NCI-H2196 treated with DMSO at 0.1 percent for 48 hours (cell line): ENCODE measurements around the gene EREG.
"Not testable (repeated sequence)": the region's sequence is repeated elsewhere in the genome, so short reads cannot be mapped to it uniquely, and the experiment has no call there.

Experiments used
- DNase-seq: peaks from one replicate; lab custom pipeline; 2025; ENCODE audit not compliant: unreplicated experiment; lab: John Stamatoyannopoulos, UW

The EREG gene

GRCh38 chr4:74387790-74388189 lies 22.8 kb downstream of the EREG start:
- DNase-seq: no peak

DNA sequence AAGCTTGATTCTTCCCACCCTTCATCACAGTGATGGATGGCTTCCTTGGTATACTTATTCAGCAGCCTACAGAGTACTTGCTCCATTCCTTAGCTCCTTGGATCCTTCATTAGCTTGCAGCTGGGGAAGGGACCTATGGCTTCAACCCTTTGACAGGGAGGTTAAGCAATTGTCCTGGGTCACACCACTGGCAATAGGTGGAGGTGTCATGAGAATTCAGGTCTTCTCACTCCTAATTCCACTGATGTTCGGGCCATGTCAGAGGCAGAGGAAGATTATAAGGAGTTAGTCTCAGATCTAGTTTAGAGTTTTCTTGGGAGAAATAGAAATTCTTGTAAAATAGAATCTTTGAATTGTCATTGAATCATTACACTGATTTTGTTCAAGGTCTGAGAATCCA lies 24.5 kb downstream of the EREG start:
- no peak for DNase-seq

DNA sequence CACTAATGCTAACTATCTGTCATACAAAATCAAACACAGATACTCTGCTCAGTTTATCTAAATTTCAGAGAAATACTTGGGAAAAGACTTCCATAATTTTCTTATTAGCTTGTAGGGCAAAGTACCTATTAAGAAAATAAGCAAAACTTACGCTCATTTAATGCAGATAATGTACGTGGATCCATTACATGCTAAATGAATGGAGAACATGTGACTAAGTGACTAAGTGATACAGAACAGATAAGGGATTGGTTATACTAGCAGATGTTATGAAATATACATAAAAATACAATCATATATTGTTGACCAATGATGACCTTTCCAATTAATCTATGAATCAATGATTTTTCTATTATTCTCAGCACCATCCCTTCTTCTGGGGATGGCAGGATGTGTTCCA lies 25.7 kb downstream of the EREG start:
- no peak for DNase-seq

DNA sequence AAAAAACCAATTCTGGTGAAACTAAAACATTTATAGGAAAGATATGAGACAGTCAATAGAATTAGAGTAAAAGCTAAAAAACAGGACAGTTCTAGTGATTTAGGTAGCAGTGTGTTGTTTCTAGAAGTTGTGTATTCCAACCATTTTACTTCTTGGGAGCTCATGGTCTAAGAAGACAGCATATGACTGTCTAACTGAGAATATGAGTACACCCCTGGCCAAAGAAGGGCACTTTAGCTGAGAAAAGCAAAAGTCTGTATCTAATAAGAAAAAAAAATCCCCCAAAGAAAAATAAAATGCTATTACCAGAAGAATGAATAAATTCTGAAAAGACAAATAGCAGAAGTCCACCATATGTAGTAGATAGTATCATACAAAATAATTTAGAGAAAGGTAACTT lies 26.4 kb downstream of the EREG start:
- DNase-seq: no peak

DNA sequence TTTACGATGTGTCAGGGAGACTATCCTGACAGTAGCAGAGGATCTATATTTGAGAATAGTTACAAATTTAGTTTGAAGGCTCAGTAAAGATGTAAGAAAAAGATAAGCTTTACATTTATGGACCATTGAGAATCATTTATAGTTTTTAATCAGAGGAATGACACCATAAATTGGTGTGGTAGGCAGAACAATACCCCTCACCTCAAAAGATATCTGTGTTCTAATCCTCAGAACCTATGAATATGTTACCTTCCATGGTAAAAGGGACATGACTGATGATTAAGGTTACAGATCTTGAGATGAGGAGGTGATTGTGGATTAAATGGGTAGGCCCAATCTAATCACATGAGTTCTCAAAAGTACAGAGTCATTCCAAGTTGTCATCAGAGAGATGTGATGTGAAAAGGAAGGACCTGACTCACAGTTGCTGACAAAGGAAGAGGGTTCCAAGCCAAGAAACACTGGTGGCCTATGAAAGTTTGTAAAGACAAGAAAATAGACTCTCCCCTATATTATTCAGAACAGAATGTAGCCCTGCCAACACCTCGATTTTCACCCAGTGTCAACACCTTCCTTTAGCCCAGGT lies 27.0 kb downstream of the EREG start:
- DNase-seq: no peak

- DNase-seq: no peak
These were observed 29.7 kb downstream of the EREG start for GRCh38 chr4:74394476-74395136.

DNA sequence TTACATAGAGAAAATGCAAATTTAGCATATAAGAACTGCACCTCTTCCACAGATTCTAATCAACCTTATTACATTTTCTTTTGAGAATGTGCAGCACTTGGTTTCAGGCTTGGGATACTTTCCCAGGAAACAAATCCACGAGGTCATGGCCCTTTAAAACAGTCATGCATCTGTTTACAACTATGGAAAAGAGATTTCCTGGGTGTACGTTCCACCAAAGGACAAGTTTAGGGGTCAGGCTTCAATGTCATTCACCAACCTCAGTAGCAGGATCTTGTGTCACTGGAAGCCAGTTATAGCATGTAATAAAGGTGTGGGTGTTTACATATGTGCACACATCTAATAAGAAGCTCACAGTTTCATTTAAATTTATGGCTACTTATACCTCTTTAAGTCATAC lies 30.7 kb downstream of the EREG start:
- DNase-seq: no peak

- DNase-seq: no peak
These were observed 32.9 kb downstream of the EREG start for GRCh38 chr4:74397748-74398426.

- not testable (repeated sequence) for DNase-seq
These were observed 34.1 kb downstream of the EREG start for GRCh38 chr4:74398894-74399589.

DNA sequence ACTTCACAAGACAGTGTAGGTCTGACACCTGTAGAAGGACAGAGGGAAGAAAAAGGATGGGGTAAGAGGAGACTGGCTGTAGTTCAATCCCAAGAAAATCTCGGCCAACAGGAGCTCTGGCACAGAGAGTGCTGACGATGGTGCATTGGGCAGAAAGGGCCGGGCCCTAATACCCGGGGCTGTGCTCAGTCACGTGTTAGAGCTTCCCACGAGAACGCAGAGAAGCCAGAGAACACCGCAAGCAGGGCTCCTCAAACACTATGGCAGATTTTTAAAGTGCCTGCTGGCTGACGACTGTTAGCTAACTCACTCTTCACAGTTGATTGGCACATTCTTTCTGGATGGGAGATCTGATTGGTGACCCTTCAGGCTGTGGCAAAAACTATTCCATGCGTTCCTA lies 35.5 kb downstream of the EREG start:
- DNase-seq: no peak

DNA sequence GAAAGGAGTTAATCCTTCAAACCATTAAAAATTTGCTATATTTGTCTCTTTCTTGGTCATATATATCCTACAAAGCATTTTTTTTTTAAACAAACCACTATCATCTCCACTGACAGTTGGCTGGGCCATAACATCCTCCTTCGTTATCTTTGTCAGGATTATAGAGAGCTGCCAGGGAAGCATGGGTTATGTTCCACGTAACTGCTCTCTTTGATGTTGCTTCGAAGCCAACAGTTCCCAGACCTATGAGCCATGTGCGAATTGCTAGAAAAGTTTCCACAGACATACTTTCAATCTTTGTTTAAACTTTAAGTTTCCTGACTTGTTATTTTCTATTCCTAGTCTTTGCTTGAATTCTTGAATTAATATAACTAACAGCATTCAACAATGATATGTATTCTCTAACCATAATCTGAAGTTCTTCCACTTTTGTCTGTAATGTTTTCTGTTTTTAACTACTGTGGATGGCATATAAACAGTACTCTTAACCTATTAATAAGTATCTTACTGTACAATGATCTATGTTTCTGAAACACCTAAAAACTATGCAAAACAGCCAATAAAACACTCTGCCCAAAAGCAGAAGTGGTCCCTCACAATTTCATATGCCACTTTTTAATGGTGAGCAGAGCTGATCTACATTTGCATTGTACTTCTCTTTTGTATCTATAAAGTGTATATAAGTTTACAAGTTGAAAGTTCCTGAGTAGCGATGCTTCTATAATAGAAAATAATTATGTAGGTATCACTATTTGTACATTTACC lies 37.9 kb downstream of the EREG start:
- DNase-seq: no peak

DNA sequence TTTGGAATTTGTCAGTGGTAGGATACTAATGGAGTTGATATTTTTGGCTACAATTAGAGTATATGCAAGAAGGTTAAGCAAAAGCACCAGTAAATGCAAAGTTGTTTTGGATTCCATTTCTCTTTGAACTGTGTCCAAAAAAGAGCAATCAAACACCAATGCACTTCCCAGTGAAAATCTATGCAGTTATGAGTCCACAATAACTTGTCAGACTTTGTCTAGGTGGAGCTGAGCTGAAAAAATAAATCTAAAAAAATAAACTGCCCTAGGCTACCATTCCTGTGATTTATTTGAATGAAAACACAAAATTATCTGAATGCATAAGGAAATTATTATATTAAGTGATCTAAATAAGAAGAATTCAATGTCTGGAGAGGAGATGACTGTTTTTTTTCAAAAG lies 42.9 kb downstream of the EREG start:
- DNase-seq: no peak

GRCh38 chr4:74408639-74409038 lies 43.7 kb downstream of the EREG start:
- no peak for DNase-seq

GRCh38 chr4:74410272-74410671 lies 45.3 kb downstream of the EREG start:
- no peak for DNase-seq

GRCh38 chr4:74412225-74412624 lies 47.3 kb downstream of the EREG start:
- no peak for DNase-seq

DNA sequence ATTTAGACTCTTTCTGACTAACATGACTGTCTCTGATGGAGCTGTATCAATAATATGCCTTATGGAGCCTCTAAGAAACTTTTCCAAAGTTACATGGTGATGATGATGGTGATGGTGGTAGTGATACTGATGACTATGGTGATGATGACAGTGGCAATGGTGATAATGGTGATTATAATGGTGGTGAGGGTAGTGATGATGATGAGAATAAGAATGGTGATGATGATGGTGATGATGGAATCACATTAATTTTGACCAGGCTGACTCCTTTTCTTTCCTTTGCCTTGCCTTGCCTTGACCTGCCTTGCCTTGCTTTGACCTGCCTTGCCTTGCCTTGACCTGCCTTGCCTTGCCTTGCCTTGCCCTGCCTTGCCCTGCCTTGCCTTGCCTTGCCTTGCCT lies 48.3 kb downstream of the EREG start:
- DNase-seq: no peak

DNA sequence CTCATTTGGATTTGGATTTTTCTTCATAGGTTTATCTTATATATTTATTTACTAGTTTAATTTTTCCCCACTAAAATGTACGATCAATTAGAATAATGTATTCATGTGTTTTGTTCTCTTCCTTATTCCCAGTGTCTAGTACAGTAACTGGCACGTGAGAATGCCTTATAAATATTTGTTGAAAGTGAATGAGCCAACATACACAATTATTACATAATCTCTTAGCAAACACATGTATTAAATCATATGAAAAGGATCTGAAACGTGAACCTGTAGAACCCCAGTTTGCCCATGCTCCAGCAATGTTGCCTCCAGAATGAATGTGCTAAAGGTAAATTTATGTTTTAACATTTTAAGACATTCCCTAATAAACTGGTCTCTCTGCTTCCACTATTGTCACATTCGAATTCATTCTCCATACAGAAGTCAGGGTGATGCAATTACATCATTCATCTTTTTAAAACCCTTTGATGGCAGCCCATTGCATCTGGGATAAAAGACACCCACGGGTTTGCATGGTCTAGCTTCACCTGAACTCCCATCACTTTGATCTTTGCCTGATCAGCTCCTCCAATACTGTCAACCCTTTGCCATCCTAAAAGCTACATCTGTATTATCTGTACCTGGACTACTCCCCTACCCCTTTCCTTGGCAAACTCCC lies 49.3 kb downstream of the EREG start:
- no peak for DNase-seq

GRCh38 chr4:74415602-74416300 lies 50.8 kb downstream of the EREG start:
- DNase-seq: no peak

DNA sequence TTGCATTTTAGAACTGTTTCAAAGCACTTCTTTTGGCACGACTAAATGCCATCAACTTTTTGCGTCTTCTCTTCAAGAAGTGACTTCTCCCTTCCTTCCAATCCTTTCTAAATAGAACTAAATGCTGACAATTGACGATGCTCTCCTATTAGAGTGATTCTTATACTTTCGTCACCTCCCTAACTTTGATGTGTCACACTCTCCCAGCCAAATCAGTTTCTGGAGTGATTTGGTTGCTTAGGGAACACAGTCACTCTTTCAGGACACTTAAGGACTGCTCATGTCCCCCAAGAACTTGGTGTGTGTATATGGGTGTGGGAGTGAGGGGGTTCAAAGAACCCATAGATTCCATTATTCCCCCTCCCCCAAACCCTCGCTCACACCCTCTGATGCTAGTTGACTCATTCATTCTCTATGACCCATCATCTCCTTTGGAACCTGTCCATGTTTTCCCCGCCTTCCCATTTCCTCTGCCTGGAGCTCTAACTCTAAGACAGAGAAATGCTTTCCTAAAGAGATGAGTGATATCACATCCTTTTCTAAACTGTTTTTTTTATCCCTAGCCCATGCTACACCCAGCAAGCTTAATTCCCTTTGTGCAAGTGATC lies 53.2 kb downstream of the EREG start:
- DNase-seq: no peak

GRCh38 chr4:74420863-74421262 lies 55.9 kb downstream of the EREG start:
- DNase-seq: no peak
